Endothelial cell of umbilical vein (primary cell): Measurements from ENCODE around the gene ENDOG. TPM values are rescaled to one million over a fixed set of nuclear protein-coding genes. Genes with fewer than 3 reads are reported as not detected.

Source experiments
- BruUV-seq: library from RNA; stranded (reverse); fragments of 400-500 nt; replicated peaks from 2 replicates; lab custom pipeline; 2021; lab: Mats Ljungman, UMichigan
- CTCF ChIA-PET: fragments of 300-600, 350-600 bp; sonication (Branson Sonifier 250); formaldehyde crosslinking; loops from one replicate; lab custom pipeline; 2021; ENCODE audit warnings: antibody characterized with exemption, inconsistent platforms; lab: Charles Lee
- POLR2A ChIA-PET: fragments of 300-600, 350-600 bp; sonication (Branson Sonifier 250); formaldehyde crosslinking; loops from one replicate; lab custom pipeline; 2021; ENCODE audit warnings: antibody characterized with exemption, inconsistent platforms; lab: Charles Lee
- DNase-seq: peaks from one replicate; pipeline ENCODE4 v3.0.0-alpha.2; 2011; ENCODE audit warnings: low read depth, low spot score
- FAIRE-seq: peaks from 2 replicates; lab custom pipeline; 2011; peaks lifted over from hg19 to GRCh38; lab: Jason Lieb, UNC
- H2AFZ ChIP-seq: 2 replicates; pipeline ENCODE4 v1.6.0; 2012; ENCODE audit warnings: low read depth, low read length, control low read depth, inconsistent platforms
- H3K27ac ChIP-seq: 2 replicates; pipeline ENCODE4 v1.5.1; 2011; ENCODE audit warnings: low read depth, mild to moderate bottlenecking, control low read depth, low read length, moderate library complexity; ENCODE audit not compliant: insufficient read depth
- H3K27me3 ChIP-seq, 2 experiments: 2 replicates each; pipeline versions ENCODE4 v1.6.0 to v1.6.1; 2011; ENCODE audit warnings: low read length in 2 of 2, mixed read lengths in 1 of 2; ENCODE audit not compliant: control insufficient read depth in 2 of 2, insufficient read depth in 2 of 2
- H3K36me3 ChIP-seq, 2 experiments: 2 replicates in 1 of 2; 3 replicates in 1 of 2; pipeline ENCODE4 v1.5.1; 2011; ENCODE audit warnings: low read length in 2 of 2, mild to moderate bottlenecking in 1 of 2, moderate library complexity in 1 of 2; ENCODE audit not compliant: control insufficient read depth in 2 of 2, insufficient read depth in 2 of 2; ENCODE audit errors: extremely low read depth in 1 of 2
- H3K4me1 ChIP-seq: 3 replicates; pipeline ENCODE4 v1.5.1; 2011; ENCODE audit warnings: mild to moderate bottlenecking, low read length; ENCODE audit not compliant: control insufficient read depth, insufficient read depth; ENCODE audit errors: extremely low read depth
- H3K4me2 ChIP-seq: 2 replicates; pipeline ENCODE4 v1.6.1; 2011; ENCODE audit warnings: low read length, control low read depth, mixed read lengths; ENCODE audit not compliant: insufficient read depth
- H3K4me3 ChIP-seq, 3 experiments: fragments of 200-600 bp in 1 of 3; sonication (generic), shearing (Covaris generic) in 1 of 3; replicated peaks in 1 of 3; 2 replicates each; pipeline ENCODE4 v1.5.1; 2011 to 2016; ENCODE audit warnings: control low read depth in 3 of 3, low read length in 3 of 3, mild to moderate bottlenecking in 2 of 3, inconsistent platforms in 1 of 3, low read depth in 1 of 3, moderate library complexity in 1 of 3; ENCODE audit not compliant: insufficient read depth in 1 of 3
- H3K79me2 ChIP-seq: 2 replicates; pipeline ENCODE4 v1.6.0; 2012; ENCODE audit warnings: low read length, inconsistent platforms; ENCODE audit not compliant: control insufficient read depth, insufficient read depth
- H3K9ac ChIP-seq: replicated peaks from 2 replicates; pipeline ENCODE3; 2011; ENCODE audit warnings: low read length, control low read depth; ENCODE audit not compliant: insufficient read depth; ENCODE audit errors: extremely low read depth
- H3K9me1 ChIP-seq: replicated peaks from 3 replicates; pipeline ENCODE4 v1.6.0; 2011; ENCODE audit warnings: mild to moderate bottlenecking, low read length; ENCODE audit not compliant: control insufficient read depth, insufficient read depth; ENCODE audit errors: extremely low read depth
- H3K9me3 ChIP-seq: replicated peaks from 2 replicates; pipeline ENCODE4 v1.5.1; 2012; ENCODE audit warnings: low read length, inconsistent platforms; ENCODE audit not compliant: control insufficient read depth, insufficient read depth
- H4K20me1 ChIP-seq: replicated peaks from 2 replicates; pipeline ENCODE3; 2011; ENCODE audit warnings: mild to moderate bottlenecking, low read length; ENCODE audit not compliant: control insufficient read depth, insufficient read depth; ENCODE audit errors: extremely low read depth
- CTCF ChIP-seq, 2 donors: IDR thresholded peaks; 1 replicate in 1 of 2; 2 replicates in 1 of 2; pipeline ENCODE4 v1.5.1; 2011; ENCODE audit warnings: low read length in 2 of 2, mild to moderate bottlenecking in 2 of 2, moderate library complexity in 2 of 2, control low read depth in 1 of 2, inconsistent platforms in 1 of 2, low read depth in 1 of 2; ENCODE audit not compliant: insufficient read depth in 1 of 2; ENCODE audit errors: extremely low read depth in 1 of 2
- EZH2 ChIP-seq: IDR thresholded peaks from 2 replicates; pipeline ENCODE4 v1.6.1; 2012; ENCODE audit warnings: borderline replicate concordance, low read depth, mild to moderate bottlenecking, moderate library complexity, low read length, inconsistent platforms; ENCODE audit not compliant: severe bottlenecking
- FOS ChIP-seq: IDR thresholded peaks from 2 replicates; pipeline ENCODE4 v1.6.1; 2011; ENCODE audit warnings: mild to moderate bottlenecking, low read length, moderate library complexity, borderline replicate concordance; ENCODE audit not compliant: insufficient read depth
- GATA2 ChIP-seq: IDR thresholded peaks from 2 replicates; pipeline ENCODE4 v1.7.0; 2011; ENCODE audit warnings: low read depth, mild to moderate bottlenecking, moderate library complexity, mixed read lengths, low read length; ENCODE audit not compliant: insufficient read length, insufficient read depth
- JUN ChIP-seq: IDR thresholded peaks from 2 replicates; pipeline ENCODE4 v1.6.1; 2011; ENCODE audit warnings: borderline replicate concordance, low read depth; ENCODE audit not compliant: insufficient read length, insufficient read depth
- MAX ChIP-seq: IDR thresholded peaks from 2 replicates; pipeline ENCODE4 v1.6.1; 2011; ENCODE audit not compliant: insufficient read depth, insufficient read length
- MYC ChIP-seq: IDR thresholded peaks from one replicate; pipeline ENCODE4 v1.6.1; 2011; ENCODE audit warnings: mild to moderate bottlenecking, low read depth, low read length
- POLR2A ChIP-seq: IDR thresholded peaks from 2 replicates; pipeline ENCODE4 v1.6.1; 2012; ENCODE audit warnings: low read depth, mild to moderate bottlenecking, control low read depth, low read length
- POLR2AphosphoS5 ChIP-seq: IDR thresholded peaks from 2 replicates; pipeline ENCODE4 v1.6.1; 2012; ENCODE audit warnings: low read depth, mild to moderate bottlenecking, control low read depth, low read length, moderate library complexity; ENCODE audit not compliant: insufficient read depth
- dilution Hi-C: fragments of 300-500 bp; cut with MboI; formaldehyde crosslinking; loops from one replicate; pipeline ENCODE4 v1.15.0; 2019; ENCODE audit warnings: low sequenced_read_pairs; ENCODE audit not compliant: extremely low pct_ligation_motif_present
- intact Hi-C: fragments of 100-400 bp; cut with micrococcal nuclease; formaldehyde crosslinking; loops from one replicate; pipeline ENCODE4 v1.10.0; 2022
- polyA plus RNA-seq, 4 experiments: library from polyadenylated mRNA; depleted of rRNA in 3 of 4; stranded (reverse) in 3 of 4; unstranded in 1 of 4; fragments of >200 nt; gene quantifications; 2 replicates each; pipeline versions ENCODE4 v1.2.1 to v1.2.3, GENCODE V29; 2011 to 2012; ENCODE audit warnings: missing spikeins in 1 of 4
- total RNA-seq: library from RNA; stranded (reverse); gene quantifications from 2 replicates; pipeline ENCODE4 v1.2.3, GENCODE V29; 2021

ENDOG gene
- total and polyA plus RNA-seq, 2 donors (not counting 3 experiments of a cell fraction or from before 2014, with no cell fraction given) = 18.0 to 21.1 TPM

- peaks cover 7% of the 10 kb centered on the region for H3K4me1 ChIP-seq
- TF ChIP-seq MYC (no peak), EZH2 (no peak), MAX (no peak), POLR2A (no peak), JUN (no peak), FOS (no peak), POLR2AphosphoS5 (no peak), GATA2 (no peak)
- no peak overlapping the region for H2AFZ ChIP-seq
- POLR2A ChIA-PET = no interaction called here
- no peak overlapping the region for H3K4me3 ChIP-seq
- no peaks in the 10 kb centered on the region for H3K27me3 ChIP-seq
- no TSS peak for BruUV-seq
- H3K9me3 ChIP-seq = no peaks in the 10 kb centered on the region
- intact Hi-C loops (no loop called here), dilution Hi-C loops (no loop called here)
- H3K27ac ChIP-seq = no peak overlapping the region
- no peaks in the 10 kb centered on the region for H3K36me3 ChIP-seq
- no peak for FAIRE-seq
- H3K4me2 ChIP-seq = no peak overlapping the region
- DNase-seq = no peak
- no peaks in the 10 kb centered on the region for H3K79me2 ChIP-seq
- no peaks in the 10 kb centered on the region for H3K9me1 ChIP-seq
- no peaks in the 10 kb centered on the region for H4K20me1 ChIP-seq
- no peak overlapping the region for H3K9ac ChIP-seq
- CTCF ChIA-PET = interaction anchor here (1.2 kb wide), 1 partner anchor 45 kb away, joined by 3 read pairs; the partner anchor contains the start of gene ENDOG
Observed at GRCh38 chr9:128773049-128773448, 45.3 kb upstream of the ENDOG start.

- no peak overlapping the region for H3K4me3 ChIP-seq
- ChIA-PET CTCF (no interaction called here), POLR2A (no interaction called here)
Observed at GRCh38 chr9:128774804-128775203, 43.5 kb upstream of the ENDOG start.

More at GRCh38 chr9:128774804-128775203, 43.5 kb upstream of the ENDOG start:
- BruUV-seq = no TSS peak
- peaks cover 7% of the 10 kb centered on the region for H3K4me1 ChIP-seq
- no peaks in the 10 kb centered on the region for H3K9me3 ChIP-seq
- no peaks in the 10 kb centered on the region for H3K79me2 ChIP-seq
- FAIRE-seq (no peak), DNase-seq (no peak)
- H3K36me3 ChIP-seq = no peaks in the 10 kb centered on the region
- no peaks in the 10 kb centered on the region for H4K20me1 ChIP-seq
- H3K9me1 ChIP-seq = no peaks in the 10 kb centered on the region
- no peak overlapping the region for H3K27ac ChIP-seq
- dilution Hi-C loops = no loop called here
- no peaks in the 10 kb centered on the region for H3K27me3 ChIP-seq
- no peak overlapping the region for H3K9ac ChIP-seq
- H2AFZ ChIP-seq = no peak overlapping the region
- H3K4me2 ChIP-seq = no peak overlapping the region
- intact Hi-C loops = no loop called here
- TF ChIP-seq CTCF (IDR thresholded peaks at IDR 0.05; ENCODE audit: extremely low read depth in 1 of 2, insufficient read depth in 1 of 2, low read depth in 1 of 2, low read length in 2 of 2) = no peak
- TF ChIP-seq GATA2 = no peak
- TF ChIP-seq FOS = no peak
- TF ChIP-seq MAX = no peak
- TF ChIP-seq EZH2 = no peak
